GM19397 (cell line): Measurements from ENCODE around the gene OR52I1.
A peak's percentile ranks its signal among the peaks of the same experiment; 100 is the strongest.

Experiments used
- ATAC-seq: cut with Tn5 transposase; IDR thresholded peaks from one replicate; pipeline ENCODE4 v1.9.1; 2021; ENCODE audit warnings: mild to moderate bottlenecking, moderate library complexity; ENCODE audit not compliant: unreplicated experiment

OR52I1 gene

DNA sequence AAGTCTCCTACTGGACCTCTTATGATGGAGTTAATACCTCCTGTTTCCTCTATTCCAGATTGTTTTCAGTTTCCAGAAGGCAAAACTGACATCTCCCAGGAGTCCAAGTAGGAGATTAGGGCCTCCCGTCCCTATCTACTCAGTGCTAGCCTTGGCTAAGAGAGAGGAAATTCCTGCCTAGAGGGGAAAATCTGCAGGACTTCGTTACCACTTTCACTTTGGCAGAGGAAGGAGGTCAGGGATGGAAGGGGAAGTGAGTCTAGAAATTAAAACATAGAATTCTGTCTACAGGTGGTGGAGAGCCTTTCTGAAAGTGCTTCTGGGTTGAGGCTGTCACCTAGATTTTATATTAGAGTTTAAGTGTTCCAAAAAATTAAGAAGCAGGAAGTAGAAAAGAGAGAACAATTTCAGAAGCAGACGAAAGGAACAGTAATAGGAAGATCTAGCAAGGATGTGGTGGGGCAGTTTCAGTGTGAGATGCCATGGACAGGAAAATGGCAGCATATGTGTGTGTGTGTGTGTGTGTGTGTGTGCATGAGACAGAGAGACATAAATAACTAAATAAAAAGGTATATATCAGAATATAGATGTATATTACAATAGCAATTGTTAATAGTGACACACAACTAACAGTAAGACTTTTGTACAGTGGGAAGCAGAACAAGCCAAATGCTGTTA, 16.6 kb downstream of the OR52I1 start:
- no peak for ATAC-seq

DNA sequence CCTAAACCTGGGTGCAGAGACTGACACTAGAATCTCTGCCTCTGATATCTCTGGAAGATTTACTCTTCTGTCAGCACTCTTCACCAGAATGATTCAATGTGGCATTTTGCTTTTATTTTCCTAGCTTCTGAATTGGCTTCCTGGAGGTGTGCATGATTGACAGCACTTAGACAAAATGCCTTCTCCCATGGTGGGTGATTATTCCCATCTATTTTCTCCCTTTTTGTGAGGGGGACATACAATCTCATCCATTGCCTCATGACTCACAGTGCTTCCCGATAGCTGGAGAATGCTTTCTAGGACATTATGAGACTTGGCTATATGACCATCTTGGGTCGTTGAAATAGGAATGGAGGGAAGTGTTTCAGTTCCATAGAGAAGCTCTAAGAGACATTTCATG, 18.1 kb downstream of the OR52I1 start:
- no peak for ATAC-seq

DNA sequence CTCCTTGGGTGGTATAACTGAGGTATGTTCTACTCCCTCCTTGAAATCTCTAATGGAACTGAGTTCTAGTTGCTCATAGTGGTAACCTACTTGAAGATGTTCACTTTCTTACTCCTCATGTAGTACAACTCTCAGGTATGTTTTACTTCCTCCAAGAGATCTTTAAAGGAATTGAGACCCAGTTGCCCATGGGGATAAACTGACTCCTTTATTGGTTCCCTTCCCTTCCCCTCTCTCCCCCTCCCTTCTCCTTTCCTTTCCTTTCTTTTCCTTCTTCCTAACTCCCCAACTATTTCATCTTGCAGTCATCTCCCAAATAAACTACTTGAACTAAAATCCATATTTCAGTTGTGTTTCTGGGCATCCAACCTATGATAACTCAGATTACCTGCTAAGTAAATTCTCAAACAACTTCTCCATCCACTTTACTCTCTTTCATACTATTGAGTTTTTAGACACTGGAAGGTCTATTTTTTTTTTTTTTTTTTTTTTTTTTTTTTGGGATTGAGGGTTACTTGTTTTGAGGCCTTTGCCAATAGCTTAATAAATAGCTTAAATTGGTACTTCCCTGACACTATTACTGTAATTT, 22.1 kb downstream of the OR52I1 start:
- no peak for ATAC-seq

DNA sequence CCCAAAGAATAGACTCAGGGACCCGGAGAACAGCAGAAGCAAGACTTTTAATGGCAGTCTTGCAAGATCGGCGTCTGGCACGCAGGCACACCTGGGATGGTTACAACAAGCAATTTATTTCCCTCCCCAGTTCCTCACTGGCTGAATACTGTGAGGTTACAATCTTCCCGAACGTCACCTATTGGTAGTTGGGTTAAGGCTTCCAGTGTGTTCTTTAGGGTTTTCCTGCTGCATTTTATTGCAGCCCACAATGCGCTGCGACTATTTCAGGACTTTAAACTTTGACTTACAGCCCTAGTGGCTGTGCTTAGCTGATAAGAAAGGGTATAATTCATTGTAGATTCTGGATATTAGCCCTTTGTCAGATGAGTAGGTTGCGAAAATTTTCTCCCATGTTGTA, 25.7 kb downstream of the OR52I1 start:
- ATAC-seq: no peak

DNA sequence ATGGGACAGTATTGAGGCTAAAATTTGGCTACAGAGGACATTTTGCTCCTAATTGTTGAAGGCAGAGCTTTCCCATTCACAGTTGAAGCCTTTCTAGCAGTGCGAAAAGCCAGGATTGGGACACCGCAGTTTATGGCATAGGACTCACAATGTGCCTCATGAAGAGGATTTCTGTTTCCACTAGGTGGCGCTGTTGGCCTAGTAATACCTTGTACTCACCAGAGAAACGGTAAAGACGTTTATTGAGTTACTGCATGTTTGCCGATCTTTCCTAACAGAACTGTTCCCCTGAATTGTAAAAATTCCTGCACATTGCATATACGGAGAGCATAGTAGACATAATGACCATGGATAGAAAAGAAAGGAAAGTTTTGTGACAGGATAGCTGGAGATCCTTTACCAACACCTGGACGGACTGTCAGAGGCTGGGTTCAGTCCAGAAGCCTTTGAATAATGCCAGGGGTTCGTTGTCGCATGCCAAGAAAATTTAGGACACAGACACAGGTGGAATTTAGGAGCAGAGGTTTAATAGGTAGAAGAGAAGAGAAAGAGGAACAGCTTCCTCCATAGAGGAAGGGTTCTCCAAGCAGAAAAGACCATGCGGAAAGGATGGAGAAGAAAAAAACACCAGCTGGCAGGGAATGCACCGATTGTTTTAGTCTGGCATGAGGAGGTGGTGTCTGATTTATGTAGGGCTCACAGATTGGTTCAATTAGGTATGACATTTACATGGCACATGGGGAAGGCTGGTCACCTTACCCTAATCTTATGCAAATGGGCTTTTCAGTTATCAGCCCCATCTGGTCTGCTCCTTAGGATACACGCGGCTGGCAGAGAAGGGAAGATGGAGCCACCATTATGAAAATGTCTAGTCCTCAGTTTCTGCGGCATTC, 32.6 kb downstream of the OR52I1 start:
- ATAC-seq: no peak

DNA sequence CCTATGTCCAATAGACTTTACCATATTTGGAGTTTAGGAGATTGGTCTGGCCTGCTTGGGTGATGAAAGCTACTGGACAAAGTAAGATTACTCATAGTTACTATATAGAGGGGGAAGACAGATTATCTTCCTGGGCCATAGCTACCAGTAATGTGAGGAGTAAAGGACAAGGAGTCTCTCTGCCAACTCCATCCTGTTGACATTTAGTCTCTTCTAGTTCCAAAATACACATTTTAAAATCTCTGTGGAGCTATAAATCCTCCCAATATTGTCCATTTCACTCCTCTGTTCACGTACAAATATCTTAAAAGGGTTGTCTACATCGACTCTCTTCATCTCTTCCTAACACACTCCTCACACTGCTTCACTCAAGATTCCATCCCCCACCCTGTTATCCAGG, 42.3 kb downstream of the OR52I1 start:
- ATAC-seq: no peak

DNA sequence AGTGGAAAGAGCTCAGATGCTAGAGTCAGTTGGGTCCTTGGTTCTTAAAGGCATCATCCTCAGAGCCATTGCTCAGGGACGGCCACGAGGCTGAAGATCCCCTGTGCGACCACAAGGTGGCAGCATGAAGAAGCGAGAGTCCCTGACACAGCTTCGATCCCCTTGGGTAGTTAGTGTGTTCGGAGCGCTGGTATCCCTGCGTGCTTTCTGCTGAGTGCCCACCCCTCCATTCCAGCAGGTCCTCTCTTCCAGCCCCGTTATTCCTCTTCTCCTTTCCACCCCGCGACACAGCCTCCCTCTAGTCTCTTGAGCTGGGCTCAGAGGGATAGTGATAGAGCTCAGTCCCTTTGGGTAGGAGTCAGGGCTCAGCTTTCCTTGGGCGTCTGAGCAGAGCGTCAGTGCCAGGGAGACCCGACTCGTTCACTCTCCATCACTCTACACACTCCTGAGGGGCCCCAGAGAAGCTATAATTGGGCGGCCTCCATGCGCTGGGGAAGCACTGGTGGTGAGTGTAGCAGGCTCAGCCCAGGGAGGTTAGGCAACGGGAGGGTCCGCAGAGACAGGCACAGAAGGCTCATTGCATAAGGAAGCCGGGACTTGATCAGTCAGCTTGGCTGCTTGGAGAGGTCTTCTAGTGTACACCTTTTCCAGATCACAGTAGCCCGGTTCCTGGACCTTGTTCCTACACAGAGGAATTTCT, 43.3 kb downstream of the OR52I1 start, which contains the start of gene OR51D1:
OR51D1 (plus strand) TSS at position 516 of the 700 bp plus-strand sequence. CDS start 2,314 bp downstream, outside the sequence.
- peak; percentile 93 for ATAC-seq

DNA sequence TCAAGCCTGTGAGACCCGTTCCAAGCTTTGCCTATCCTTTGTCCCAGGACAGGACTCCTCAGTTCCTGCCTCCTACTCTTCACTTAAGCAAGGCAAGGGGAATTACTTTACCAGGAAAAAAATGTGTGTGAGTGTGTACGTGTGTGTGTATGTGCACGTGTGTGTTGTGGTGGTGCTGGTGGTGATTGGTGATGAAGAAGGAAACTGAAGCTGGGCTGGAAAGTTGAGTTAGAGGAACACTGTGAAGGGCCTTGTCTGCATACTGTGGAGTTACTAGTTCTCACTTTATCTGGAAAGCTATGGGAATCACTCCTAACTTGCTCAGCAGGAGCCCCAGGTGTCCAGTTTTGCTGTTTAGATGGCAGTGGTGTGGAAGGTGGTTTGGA, 43.8 kb downstream of the OR52I1 start:
- no peak for ATAC-seq

DNA sequence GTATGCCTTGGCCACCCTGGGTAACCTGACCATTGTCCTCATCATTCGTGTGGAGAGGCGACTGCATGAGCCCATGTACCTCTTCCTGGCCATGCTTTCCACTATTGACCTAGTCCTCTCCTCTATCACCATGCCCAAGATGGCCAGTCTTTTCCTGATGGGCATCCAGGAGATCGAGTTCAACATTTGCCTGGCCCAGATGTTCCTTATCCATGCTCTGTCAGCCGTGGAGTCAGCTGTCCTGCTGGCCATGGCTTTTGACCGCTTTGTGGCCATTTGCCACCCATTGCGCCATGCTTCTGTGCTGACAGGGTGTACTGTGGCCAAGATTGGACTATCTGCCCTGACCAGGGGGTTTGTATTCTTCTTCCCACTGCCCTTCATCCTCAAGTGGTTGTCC, 46.1 kb downstream of the OR52I1 start:
- ATAC-seq: no peak

DNA sequence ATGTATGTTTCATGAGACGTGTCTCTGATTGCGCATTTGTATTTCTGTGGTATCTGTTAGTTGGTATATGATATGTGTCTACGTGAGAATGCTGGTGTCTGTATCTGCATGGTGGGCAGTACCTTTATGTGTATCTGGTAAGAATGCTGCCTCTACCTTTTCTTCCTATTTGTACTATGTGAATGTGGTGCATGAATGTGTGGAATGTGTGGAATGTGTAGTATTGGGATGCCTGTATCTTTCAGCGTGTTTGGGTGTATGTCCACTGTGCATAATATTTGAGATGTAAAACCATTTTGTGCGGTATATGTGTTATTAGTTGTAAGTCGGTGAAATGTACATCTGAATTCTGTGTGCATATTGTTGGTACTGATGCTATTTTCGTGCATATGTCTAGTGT, 47.7 kb downstream of the OR52I1 start:
- ATAC-seq: no peak

DNA sequence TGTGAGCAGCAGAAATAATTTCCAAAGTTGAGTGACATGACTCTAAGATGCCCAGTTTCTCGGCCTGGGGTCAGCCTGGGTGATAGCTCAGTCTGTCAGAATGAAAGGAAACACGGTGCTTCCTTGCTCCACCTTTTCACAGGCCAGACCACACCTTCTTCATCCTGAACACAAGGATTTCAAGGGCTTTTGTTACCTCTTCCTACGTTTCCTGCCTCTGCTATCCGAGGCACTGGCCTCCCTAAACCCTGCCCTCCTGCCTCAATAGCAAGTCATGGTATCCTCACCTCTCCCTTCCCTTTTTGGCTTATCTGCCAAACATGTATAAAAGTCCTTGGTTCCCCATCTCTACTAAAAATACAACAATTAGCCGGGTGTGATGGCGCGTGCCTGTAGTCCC, 48.2 kb downstream of the OR52I1 start:
- ATAC-seq: no peak

DNA sequence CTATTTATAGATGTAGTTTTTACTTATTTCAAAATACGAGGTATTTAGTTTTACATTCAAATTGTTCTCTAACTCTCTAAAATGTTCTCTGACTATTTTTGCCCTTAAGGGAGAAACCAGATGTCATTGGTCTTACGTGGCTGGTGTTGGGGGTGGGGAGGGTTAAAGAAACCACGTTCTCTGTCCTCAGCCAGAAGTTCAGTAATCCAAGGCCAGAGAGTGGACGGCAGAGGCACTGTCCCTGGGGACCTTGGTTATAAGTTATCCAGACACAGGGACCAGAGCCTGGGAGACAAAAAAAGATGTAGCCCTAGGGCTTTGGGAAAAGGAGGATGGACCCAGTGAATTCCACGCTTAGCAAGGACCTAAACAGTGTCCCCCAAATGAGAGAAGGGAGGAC, 49.2 kb downstream of the OR52I1 start:
- ATAC-seq: no peak

DNA sequence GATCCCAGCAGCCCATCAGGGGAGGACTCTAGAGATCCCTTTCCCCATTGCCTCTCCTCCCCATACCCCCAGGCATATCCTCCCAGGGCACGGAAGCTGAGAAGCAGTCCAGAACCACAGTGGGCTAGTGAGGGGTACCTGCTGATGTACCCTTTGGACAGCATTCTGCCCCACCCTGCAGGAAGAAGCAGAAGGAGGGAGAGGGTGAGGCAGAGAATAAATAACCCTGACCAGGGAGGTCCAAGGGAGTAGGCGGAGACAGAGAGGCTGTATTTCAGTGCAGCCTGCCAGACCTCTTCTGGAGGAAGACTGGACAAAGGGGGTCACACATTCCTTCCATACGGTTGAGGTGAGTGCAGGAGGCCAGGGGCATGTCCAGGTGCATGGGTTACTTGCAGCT, 49.8 kb downstream of the OR52I1 start, which contains the start of gene OR51E1:
OR51E1 (plus strand) TSS at position 301 of the 400 bp plus-strand sequence. CDS start 8,545 bp downstream, outside the sequence.
- ATAC-seq: no peak

DNA sequence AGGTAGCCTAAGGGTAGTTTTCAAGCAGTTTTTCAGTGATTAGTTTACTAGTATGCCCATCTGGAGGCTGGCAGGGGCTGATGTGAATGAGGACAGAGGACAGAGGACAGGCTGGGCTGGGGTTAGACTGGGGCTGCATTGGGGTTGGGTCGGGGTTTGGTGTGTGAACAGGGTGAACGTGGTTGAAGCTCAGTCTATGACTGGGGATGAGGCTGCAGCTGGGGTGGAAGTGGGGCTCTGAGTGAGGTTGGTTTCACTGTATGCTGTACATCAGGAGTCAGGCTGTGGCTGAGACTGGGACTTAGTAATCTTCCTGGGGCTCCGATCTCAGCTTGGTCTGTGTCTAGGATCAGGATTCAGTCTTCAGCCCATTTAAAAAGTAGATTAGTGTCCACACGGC, 50.4 kb downstream of the OR52I1 start:
- no peak for ATAC-seq
